Effector memory CD4-positive, alpha-beta T cell (primary cell): ENCODE results near the gene CELA2B.

ENCODE experiments used
- DNase-seq, 3 donors: peaks; one replicate each; pipeline ENCODE4 v3.0.0-alpha.2; 2020
- H3K27ac ChIP-seq: 2 replicates; pipeline ENCODE4 v1.7.0; 2013; ENCODE audit warnings: mild to moderate bottlenecking, low read length, moderate library complexity; ENCODE audit not compliant: insufficient read depth, poor library complexity, severe bottlenecking
- H3K27me3 ChIP-seq: replicated peaks from 2 replicates; pipeline ENCODE4 v1.7.0; 2013; ENCODE audit warnings: mild to moderate bottlenecking, low read length; ENCODE audit not compliant: insufficient read depth, control insufficient read depth, poor library complexity, severe bottlenecking
- H3K36me3 ChIP-seq: 2 replicates; pipeline ENCODE4 v1.7.0; 2013; ENCODE audit warnings: mild to moderate bottlenecking, low read length, moderate library complexity; ENCODE audit not compliant: control insufficient read depth, insufficient read depth
- H3K4me1 ChIP-seq: 2 replicates; pipeline ENCODE4 v1.7.0; 2013; ENCODE audit warnings: low read length, mild to moderate bottlenecking; ENCODE audit not compliant: control insufficient read depth, insufficient read depth, poor library complexity, severe bottlenecking
- H3K4me3 ChIP-seq: 2 replicates; pipeline ENCODE4 v1.7.0; 2013; ENCODE audit warnings: low read length, low read depth, mild to moderate bottlenecking; ENCODE audit not compliant: insufficient read depth, poor library complexity, severe bottlenecking
- H3K9me3 ChIP-seq: 2 replicates; pipeline ENCODE4 v1.7.0; 2013; ENCODE audit warnings: mild to moderate bottlenecking, low read length, moderate library complexity; ENCODE audit not compliant: control insufficient read depth

CELA2B gene

GRCh38 chr1:15493869-15494390 is 18.0 kb downstream of the CELA2B start:
- DNase-seq: no peak
- Histone ChIP-seq H3K27ac (no peak overlapping the region), H3K27me3 (no peaks in the 10 kb centered on the region), H3K4me1 (no peaks in the 10 kb centered on the region), H3K4me3 (no peak overlapping the region), H3K9me3 (no peaks in the 10 kb centered on the region), H3K36me3 (peaks cover 9% of the 10 kb centered on the region)

- no peak overlapping the region for H3K27ac ChIP-seq
- DNase-seq: no peak
- peaks cover 4% of the 10 kb centered on the region for H3K36me3 ChIP-seq
- no peaks in the 10 kb centered on the region for H3K27me3 ChIP-seq
- no peaks in the 10 kb centered on the region for H3K9me3 ChIP-seq
- no peak overlapping the region for H3K4me3 ChIP-seq
- no peaks in the 10 kb centered on the region for H3K4me1 ChIP-seq
Measured at GRCh38 chr1:15500184-15501178, 24.6 kb downstream of the CELA2B start.

GRCh38 chr1:15501208-15502032 is 25.5 kb downstream of the CELA2B start:
- no peaks in the 10 kb centered on the region for H3K27me3 ChIP-seq
- H3K9me3 ChIP-seq: no peaks in the 10 kb centered on the region
- no peak overlapping the region for H3K4me3 ChIP-seq
- peak in 2 of 3 donors; percentile 6 to 11 for DNase-seq
- no peaks in the 10 kb centered on the region for H3K4me1 ChIP-seq
- H3K36me3 ChIP-seq: peaks cover 9% of the 10 kb centered on the region
- H3K27ac ChIP-seq: no peak overlapping the region

- H3K27ac ChIP-seq: no peak overlapping the region
- peaks cover 9% of the 10 kb centered on the region for H3K36me3 ChIP-seq
- no peaks in the 10 kb centered on the region for H3K27me3 ChIP-seq
- no peaks in the 10 kb centered on the region for H3K9me3 ChIP-seq
- no peaks in the 10 kb centered on the region for H3K4me1 ChIP-seq
- H3K4me3 ChIP-seq: no peak overlapping the region
- no peak for DNase-seq
Measured at GRCh38 chr1:15504436-15504835, 28.5 kb downstream of the CELA2B start.

- Histone ChIP-seq H3K4me3 (no peak overlapping the region), H3K27me3 (no peaks in the 10 kb centered on the region), H3K36me3 (peaks cover 9% of the 10 kb centered on the region), H3K4me1 (no peaks in the 10 kb centered on the region), H3K27ac (no peak overlapping the region), H3K9me3 (no peaks in the 10 kb centered on the region)
- DNase-seq: no peak
Measured at GRCh38 chr1:15506831-15507230, 30.9 kb downstream of the CELA2B start.

- Histone ChIP-seq H3K27ac (no peak overlapping the region), H3K27me3 (no peaks in the 10 kb centered on the region), H3K36me3 (peaks cover 13% of the 10 kb centered on the region), H3K4me3 (no peak overlapping the region), H3K9me3 (no peaks in the 10 kb centered on the region), H3K4me1 (no peaks in the 10 kb centered on the region)
- no peak for DNase-seq
Measured at GRCh38 chr1:15507278-15507677, 31.4 kb downstream of the CELA2B start.

- H3K4me3 ChIP-seq: no peak overlapping the region
- no peaks in the 10 kb centered on the region for H3K27me3 ChIP-seq
- H3K9me3 ChIP-seq: no peaks in the 10 kb centered on the region
- DNase-seq: no peak
- H3K36me3 ChIP-seq: peaks cover 9% of the 10 kb centered on the region
- no peaks in the 10 kb centered on the region for H3K4me1 ChIP-seq
- no peak overlapping the region for H3K27ac ChIP-seq
Measured at GRCh38 chr1:15508700-15509487, 33.0 kb downstream of the CELA2B start.

- Histone ChIP-seq H3K27ac (no peak overlapping the region), H3K36me3 (peaks cover 9% of the 10 kb centered on the region)
Measured at GRCh38 chr1:15509586-15509985, 33.7 kb downstream of the CELA2B start.

GRCh38 chr1:15510611-15511405 is 34.9 kb downstream of the CELA2B start:
- Histone ChIP-seq H3K27me3 (no peaks in the 10 kb centered on the region), H3K4me3 (no peak overlapping the region), H3K4me1 (peaks cover 6% of the 10 kb centered on the region), H3K36me3 (peaks cover 6% of the 10 kb centered on the region), H3K27ac (no peak overlapping the region), H3K9me3 (no peaks in the 10 kb centered on the region)
- DNase-seq: no peak

More at GRCh38 chr1:15509586-15509985, 33.7 kb downstream of the CELA2B start:
- Histone ChIP-seq H3K4me1 (no peaks in the 10 kb centered on the region), H3K9me3 (no peaks in the 10 kb centered on the region), H3K4me3 (no peak overlapping the region), H3K27me3 (no peaks in the 10 kb centered on the region)
- no peak for DNase-seq
